Activated CD8-positive, alpha-beta memory T cell treated with anti-CD3 and anti-CD28 coated beads for 36 hours (primary cell): ENCODE data around the gene NLRP9. TPM values are rescaled to one million over a fixed set of nuclear protein-coding genes. Genes with fewer than 3 reads are reported as not detected.
"Not testable (repeated sequence)": the region's sequence is repeated elsewhere in the genome, so short reads cannot be mapped to it uniquely, and the experiment has no call there.

Experiments
- CTCF ChIA-PET: fragments of 350-600 bp; sonication (Branson Sonifier 250); formaldehyde crosslinking; loops from one replicate; lab custom pipeline; 2021; ENCODE audit warnings: antibody characterized with exemption; lab: Charles Lee
- POLR2A ChIA-PET: fragments of 350-600 bp; sonication (Branson Sonifier 250); formaldehyde crosslinking; loops from one replicate; lab custom pipeline; 2021; ENCODE audit warnings: antibody characterized with exemption; lab: Charles Lee
- total RNA-seq, 2 experiments: library from RNA; stranded (reverse); gene quantifications; one replicate each; pipeline ENCODE4 v1.2.3, GENCODE V29; 2021

NLRP9 gene
- not detected for total RNA-seq

DNA sequence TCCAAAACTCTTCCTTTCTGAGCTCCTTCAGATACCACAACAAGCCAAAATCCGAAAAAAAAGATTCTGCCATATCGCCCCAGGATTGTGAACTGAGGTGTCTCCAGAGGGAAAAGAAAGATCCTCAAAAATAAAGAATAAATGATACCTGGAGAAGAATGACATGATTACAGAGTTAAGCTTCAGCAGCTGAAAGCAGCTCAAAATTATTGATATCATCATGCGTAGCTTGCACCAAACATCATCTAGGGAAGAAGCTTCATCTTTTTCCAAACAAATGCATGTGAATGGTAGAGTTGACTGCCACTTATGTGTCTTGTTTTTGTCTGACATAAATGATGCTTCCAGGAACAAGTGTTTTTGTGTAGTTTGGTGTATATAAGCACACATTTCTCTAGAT, at the start of gene NLRP9:
Gene NLRP9, minus strand, starts transcription at position 101 of the 400 bp plus-strand sequence. Its CDS starts 28 bp downstream, at position 73.
- ChIA-PET CTCF (no interaction called here), POLR2A (no interaction called here)

GRCh38 chr19:55781112-55781511, 42.9 kb upstream of the NLRP9 start:
- ChIA-PET POLR2A (no interaction called here), CTCF (no interaction called here)

- CTCF ChIA-PET, result no interaction called here
- POLR2A ChIA-PET, result no interaction called here
These were observed 40.1 kb upstream of the NLRP9 start for GRCh38 chr19:55778331-55778730.

GRCh38 chr19:55777528-55777927, 39.3 kb upstream of the NLRP9 start:
- CTCF ChIA-PET, result no interaction called here
- POLR2A ChIA-PET, result no interaction called here

DNA sequence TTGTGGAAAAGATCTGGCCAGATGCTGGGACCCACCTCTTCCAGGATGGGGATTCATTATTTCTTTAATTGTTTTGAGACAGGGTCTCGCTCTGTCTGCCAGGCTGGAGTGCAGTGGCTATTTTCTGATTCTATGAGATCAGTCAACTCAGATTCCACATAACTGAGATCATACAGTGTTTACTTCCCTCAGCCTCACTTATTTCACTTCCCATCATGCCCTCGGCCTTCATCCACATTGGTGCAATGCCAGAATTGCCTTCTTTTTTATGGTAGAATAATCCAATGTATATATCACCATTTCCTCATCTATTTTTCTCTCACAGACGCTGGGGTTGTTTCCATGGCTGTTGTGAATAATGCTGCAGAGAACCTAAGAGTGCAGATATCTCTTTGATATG, 31.4 kb upstream of the NLRP9 start:
- POLR2A ChIA-PET, CTCF ChIA-PET: not testable (repeated sequence)

DNA sequence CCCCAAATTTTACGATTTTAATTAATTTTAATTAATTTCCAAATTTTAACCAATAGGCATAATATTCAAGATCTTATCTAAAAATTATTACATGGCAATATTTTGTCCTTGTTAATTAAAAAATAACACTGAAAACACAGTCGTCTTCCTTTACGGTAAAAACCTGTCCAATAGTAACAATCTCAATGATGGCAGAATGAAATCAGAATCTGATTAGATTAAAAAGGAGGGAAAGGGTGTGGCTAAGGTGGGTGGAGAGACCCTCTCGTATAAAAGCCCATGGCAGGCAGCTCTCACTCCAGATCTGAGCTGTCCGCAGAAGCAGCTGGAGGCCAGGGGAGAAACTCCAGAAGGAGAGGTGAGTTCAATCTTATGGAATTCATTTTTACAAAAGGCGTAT, 30.6 kb upstream of the NLRP9 start, which contains the start of gene RFPL4AL1:
Gene RFPL4AL1, plus strand, starts transcription at position 301 of the 400 bp plus-strand sequence. CDS start 2,687 bp downstream, outside the sequence.
- CTCF ChIA-PET, POLR2A ChIA-PET: not testable (repeated sequence)

- CTCF ChIA-PET, result no interaction called here
- POLR2A ChIA-PET, result no interaction called here
These were observed 28.3 kb upstream of the NLRP9 start for GRCh38 chr19:55766466-55766865.

GRCh38 chr19:55758797-55759196, 20.6 kb upstream of the NLRP9 start, which contains the start of gene RFPL4A:
RFPL4A (plus strand) TSS chr19:55759097; CDS start chr19:55761801, 2,704 bp downstream.
- POLR2A ChIA-PET, CTCF ChIA-PET: not testable (repeated sequence)

DNA sequence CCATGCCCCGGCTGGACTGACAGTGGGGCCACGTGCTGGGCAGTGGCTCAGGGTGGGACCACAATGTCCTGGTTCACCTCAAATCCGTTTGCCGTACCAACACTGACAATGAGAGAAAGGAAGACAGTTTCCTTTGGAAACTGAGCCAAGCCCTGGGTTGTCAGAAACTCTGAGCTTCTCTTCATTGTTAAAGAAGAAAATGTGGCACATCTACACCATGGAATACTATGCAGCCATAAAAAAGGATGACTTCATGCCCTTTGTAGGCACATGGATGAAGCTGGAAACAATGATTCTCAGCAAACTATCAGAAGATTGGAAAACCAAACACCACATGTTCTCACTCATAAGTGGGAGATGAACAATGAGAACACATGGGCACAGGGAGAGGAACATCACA, 18.6 kb upstream of the NLRP9 start:
- POLR2A ChIA-PET, CTCF ChIA-PET: not testable (repeated sequence)

- ChIA-PET POLR2A (no interaction called here), CTCF (no interaction called here)
These were observed 15.2 kb upstream of the NLRP9 start for GRCh38 chr19:55753401-55753800.

- ChIA-PET CTCF (interaction anchor here (0.6 kb wide), 1 partner anchor 1227 kb away, joined by 4 read pairs; no protein-coding TSS in a partner anchor), POLR2A (no interaction called here)
These were observed 12.5 kb upstream of the NLRP9 start for GRCh38 chr19:55750715-55751114.

- POLR2A ChIA-PET, CTCF ChIA-PET: not testable (repeated sequence)
These were observed 7.8 kb downstream of the NLRP9 start for GRCh38 chr19:55730378-55730777.

- ChIA-PET CTCF (no interaction called here), POLR2A (no interaction called here)
These were observed 14.7 kb downstream of the NLRP9 start for GRCh38 chr19:55723491-55723890.

DNA sequence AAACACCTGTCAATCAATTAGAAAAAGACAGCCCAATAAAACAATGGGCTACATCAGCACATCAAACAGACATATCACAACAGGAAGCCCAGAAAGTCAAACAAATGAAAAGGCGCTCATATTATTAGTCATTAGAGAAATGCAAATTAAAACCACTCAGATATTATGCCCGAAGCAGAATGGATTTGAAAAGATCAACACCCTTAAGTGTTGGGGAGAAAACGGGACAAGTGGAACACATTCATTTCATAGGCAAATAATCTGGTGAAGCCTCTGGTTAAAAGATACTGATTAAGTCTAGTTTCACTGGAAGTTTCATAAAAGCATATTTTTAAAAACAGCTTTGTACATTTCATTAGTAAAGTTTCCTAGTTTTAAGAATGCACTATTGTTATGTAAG, 17.4 kb downstream of the NLRP9 start:
- CTCF ChIA-PET, result no interaction called here

DNA sequence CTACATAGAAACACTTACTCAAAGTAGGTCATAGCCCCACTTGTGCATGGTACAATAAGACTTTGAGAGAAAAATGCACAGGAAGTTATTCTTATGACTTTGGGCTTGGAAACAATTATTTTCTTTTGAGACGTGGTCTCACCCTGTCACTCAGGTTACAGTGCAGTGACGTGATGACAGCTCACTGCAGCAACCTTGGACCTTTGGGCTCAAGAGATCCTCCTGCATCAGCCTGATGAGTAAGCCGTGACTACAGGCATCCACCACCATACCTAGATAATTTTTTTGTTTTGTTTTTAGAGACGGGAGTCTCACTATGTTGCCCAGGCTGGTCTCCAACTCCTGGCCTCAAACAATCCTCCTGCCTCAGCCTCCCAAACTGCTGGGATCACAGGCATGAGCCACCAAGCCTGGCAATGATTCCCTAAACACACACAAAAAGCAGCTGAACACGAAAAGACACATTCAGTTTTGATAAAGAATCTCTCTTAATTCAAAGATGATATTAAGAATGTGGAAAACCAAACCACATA, 17.9 kb downstream of the NLRP9 start:
- ChIA-PET POLR2A (no interaction called here), CTCF (no interaction called here)

More for the DNA sequence above, 17.4 kb downstream of the NLRP9 start:
- POLR2A ChIA-PET, result no interaction called here

DNA sequence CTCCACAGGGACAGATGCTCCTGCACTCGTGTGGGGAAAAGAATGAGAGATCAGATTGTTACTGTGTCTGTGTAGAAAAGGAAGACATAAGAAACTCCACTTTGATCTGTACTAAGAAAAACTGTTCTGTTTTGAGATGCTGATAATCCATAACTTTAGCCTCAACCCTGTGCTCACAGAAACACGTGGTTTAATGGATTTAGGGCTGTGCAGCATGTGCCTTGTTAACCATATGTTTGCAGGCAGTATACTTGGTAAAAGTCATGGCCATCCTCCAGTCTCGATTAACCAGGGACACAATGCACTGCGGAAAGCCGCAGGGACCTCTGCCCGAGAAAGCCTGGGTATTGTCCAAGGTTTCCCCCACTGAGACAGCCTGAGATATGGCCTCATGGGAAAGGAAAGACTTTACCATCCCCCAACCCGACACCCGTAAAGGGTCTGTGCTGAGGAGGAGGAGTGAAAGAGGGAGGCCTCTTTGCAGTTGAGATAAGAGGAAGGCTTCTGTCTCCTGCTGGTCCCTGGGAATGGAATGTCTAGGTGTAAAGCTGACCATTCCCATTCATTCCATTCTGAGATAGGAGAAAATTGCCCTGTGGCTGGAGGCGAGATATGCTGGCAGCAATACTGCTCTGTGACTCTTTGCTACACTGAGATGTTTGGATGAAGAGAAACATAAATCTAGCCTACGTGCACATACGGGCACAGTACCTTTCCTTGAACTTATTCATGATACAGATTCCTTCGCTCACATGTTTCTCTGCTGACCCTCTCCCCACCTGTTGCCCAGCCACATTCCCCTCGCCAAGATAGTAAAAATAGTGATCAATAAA, 20.1 kb downstream of the NLRP9 start:
- POLR2A ChIA-PET, CTCF ChIA-PET: not testable (repeated sequence)

DNA sequence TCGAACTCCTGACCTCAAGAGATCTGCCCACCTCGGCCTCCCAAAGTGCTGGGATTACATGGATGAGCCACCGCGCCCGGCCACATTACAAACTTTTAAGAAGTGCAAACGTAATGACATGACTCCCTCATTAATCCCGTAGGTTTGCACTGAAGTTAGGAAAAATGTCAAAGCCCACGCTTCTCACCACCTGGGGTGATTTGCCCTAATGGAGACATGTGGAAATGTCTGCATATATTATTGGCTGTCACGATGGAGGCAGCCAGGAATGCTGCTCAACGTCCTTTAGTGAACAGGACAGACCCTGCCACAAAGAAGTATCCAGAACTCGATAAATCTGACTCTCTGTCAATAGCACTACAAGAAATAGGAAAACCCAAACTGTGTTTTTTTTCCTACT, 21.0 kb downstream of the NLRP9 start:
- POLR2A ChIA-PET, result no interaction called here
- CTCF ChIA-PET, result no interaction called here

GRCh38 chr19:55716531-55716930, 21.7 kb downstream of the NLRP9 start:
- CTCF ChIA-PET, result interaction anchor here (0.7 kb wide), 1 partner anchor 87 kb away, joined by 5 read pairs; no protein-coding TSS in a partner anchor
- POLR2A ChIA-PET, result no interaction called here

GRCh38 chr19:55712804-55713631, 25.2 kb downstream of the NLRP9 start:
- CTCF ChIA-PET, result no interaction called here
- POLR2A ChIA-PET, result no interaction called here

- CTCF ChIA-PET, result no interaction called here
- POLR2A ChIA-PET, result no interaction called here
These were observed 26.5 kb downstream of the NLRP9 start for GRCh38 chr19:55711719-55712118.
